Ureter (tissue), 1 donor: ENCODE results near the gene KRTAP10-3. TPM values are rescaled to one million over a fixed set of nuclear protein-coding genes. Genes with fewer than 3 reads are reported as not detected.
"Not testable (repeated sequence)": the region's sequence is repeated elsewhere in the genome, so short reads cannot be mapped to it uniquely, and the experiment has no call there.

Experiments
- DNase-seq: peaks from one replicate; pipeline ENCODE4 v3.0.0-alpha.2; 2020; ENCODE audit warnings: low spot score
- total RNA-seq: library from RNA; stranded (reverse); gene quantifications from one replicate; pipeline ENCODE4 v1.2.4, GENCODE V29; 2023
- donor health status: DM: yes; HTN: yes; CAD: no.

Gene KRTAP10-3
- total RNA-seq, 1 donor from 2014 or later: not detected

DNA sequence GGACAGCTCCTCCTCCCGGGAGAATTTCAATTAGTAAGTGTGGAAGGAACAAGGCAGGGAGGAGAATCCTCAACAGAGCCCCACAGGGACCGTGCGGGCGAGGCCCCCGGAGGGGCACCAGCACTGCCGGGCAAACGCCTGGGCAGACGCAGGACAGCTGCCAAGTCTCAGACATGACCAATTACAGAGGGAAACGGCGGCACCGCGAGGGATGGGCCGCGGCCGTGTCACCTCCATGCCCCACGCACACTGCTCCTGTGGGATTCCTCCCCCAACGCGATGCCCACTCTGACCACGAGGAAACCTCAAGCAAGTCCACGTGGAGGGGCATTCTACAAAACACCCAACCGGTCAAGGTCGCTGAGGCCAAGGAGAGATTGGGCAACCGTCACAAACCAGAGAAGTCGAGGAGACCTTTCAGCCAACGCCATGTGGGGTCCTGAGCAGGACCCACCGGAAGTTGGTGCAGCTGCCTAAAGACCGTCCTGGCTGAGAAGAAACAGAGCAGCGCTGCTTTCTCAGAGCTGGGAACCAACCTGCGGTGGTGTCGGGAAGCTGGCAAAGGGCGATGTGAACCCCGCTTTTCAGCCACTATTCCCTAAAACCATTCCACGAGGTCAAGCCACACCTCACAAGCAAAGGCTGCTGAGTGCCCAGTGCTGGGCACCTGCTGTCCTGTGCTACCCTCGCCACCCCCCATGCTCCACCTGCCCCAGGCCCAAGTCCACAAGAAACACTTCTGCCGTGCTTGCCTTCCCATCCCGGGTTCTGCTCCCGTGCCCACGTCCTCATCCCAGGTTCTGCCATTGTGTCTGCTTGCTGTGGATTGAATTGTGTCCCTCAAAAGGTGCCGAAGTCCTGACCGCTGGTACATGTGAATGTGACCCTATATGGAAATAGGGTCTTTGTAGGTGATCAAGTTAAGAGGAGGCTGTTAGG is 13.5 kb upstream of the KRTAP10-3 start:
- no peak for DNase-seq

GRCh38 chr21:44571296-44571695 is 12.7 kb upstream of the KRTAP10-3 start:
- DNase-seq: no peak

DNA sequence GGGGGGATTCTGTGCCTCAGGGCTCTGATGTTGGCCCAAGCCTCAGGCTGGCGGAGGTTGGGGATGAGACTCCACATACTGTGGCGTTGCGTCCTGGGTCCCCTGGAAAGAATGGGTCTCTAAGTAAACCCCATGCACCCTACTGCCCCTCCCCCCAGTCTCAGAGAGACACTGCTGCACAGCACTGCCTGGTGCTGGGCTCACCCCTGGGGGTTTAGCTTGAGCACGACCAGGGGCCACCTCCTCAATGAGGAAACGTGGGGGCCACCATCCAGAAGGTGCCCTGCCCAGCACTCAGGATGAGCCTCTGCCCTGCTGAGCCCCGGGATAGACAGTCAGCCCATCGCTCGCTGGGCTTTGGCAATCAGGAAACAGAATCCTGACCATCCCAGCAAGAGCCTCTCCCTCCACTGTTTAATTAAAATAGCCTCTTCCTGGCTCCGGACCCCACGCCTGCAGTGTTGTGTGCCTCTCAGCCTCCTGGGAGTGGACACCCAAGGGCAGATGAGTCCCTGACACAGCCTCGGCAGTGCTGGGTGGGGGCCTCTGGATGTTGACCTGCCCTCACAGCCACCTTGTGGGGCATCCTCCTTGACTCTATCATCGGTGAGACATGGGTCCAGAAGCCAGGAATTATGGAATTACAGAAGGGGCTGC is 11.4 kb upstream of the KRTAP10-3 start:
- DNase-seq: no peak

DNA sequence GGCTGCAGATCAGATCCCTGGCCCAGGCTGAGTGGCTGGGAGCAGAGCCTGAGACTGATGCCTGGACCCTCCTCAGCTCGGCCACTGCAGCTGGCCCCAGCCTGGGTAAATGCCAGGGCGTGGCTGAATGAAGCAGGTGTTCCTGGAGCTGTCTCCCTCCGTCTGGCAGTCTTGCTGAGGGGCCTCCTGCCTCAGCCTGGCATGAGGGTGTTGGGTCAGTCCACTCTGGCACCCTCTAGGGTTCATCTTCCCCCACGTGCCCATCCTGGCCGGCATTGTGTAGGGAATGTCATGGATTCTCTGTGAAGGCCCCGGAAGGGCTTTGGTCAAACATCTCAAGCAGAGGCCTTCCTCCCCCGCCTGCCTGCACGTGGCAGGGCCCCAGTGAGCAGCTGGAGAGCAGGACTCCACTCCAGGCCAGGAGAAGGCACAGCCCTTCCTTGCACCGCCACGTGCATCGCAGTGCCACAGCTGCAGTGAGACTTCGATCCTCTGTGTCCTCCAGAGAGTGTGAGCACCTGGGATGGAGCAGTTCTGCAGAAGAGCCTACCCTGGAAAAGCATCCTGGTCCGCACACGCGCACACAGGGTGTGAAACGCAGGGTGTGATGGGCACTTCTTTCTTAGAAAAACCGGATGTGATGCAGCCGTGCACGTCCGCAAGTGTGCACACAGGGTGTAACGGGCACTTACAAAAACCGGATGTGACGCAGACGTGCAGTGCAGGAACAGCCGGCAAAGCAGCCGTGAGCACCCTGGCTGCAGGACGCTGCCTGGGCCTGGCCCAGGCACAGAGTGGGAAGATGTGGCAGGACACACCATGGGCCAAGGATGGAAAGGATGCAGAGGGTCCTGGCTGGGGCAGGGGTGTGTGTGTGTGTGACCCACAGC is 10.3 kb upstream of the KRTAP10-3 start:
- no peak for DNase-seq

- DNase-seq: no peak
These were observed 9.7 kb upstream of the KRTAP10-3 start for GRCh38 chr21:44568261-44568660.

DNA sequence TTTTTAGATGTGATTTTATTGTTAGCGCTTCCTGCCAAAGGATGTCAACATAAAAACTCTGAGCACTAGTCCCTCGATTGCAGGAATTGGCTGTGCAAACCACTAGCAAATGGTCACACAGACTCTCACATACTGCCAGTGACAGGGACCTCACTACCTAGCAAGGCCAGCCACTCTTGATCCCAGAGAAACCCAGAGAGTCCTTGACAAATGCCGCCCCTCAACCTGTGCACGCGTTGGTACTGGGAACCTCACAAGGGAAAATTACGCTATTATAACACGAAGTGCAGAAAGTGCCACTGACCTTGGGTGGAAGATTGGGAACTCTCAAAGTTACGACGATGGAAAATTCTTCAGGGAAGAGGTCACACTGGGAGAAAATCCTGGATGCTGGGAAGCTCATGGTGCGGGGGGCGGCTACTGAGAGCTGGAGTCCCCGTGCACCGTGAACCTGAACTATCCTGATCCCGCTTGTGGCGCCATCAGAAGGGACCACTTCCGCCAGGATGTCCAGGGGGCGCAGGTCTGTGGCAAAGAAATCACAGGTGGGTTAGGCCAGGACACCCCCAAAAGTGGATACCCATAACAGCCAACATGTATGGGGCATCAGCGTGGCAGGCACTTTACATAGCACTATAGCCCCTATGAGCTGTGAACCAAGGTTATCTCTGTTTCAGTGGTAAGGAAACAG is 9.0 kb upstream of the KRTAP10-3 start:
- no peak for DNase-seq

DNA sequence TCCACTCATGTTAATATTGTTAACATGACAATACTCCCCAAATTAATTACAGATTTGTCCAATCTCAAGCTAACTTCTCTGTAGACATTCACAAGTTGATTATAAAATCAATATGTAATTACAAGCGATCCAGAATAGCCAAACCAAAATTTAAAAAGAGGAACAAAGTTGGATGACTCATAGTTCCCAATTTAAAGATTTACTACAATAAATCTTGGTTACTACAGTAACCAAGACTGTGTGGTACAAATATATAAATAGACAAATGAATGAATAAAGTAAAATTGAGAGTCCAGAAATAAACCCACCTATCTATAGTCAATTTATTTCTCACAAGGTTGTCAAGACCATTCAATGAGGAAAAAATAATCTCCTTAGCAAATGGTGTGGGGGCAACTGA is 7.8 kb upstream of the KRTAP10-3 start:
- no peak for DNase-seq

DNA sequence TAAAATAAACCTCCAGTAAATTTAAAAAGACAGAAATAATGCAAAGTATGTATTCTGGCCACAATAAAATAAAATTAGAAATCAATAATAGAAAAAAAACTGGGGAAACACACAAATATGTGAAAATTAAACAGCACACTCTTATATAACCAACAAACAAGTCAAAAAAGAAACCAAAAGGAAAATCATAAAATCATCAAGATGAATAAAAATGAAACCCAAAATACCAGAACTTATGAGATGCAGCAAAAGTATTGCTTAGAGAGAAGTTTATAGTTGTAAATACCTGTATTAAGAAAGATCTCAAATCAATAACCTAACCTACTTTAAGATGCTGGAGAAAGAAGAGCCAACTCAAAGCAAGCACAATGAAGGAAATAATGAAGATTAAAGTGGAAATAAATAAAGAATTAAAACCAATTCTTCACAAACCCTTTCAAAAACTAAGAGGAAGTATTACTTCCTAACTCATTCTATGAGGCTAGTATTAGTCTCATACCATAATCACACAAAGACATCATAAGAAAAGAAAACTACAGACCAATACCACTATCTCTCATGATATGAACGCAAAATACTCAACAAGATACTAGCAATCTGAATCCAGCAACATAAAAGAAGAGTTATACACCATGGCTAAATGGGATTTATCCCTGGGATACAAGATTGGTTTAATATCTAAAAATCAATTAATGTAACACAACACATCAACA is 6.4 kb upstream of the KRTAP10-3 start:
- DNase-seq: no peak

- no peak for DNase-seq
These were observed 5.5 kb upstream of the KRTAP10-3 start for GRCh38 chr21:44564099-44564498.

- DNase-seq: not testable (repeated sequence)
These were observed 293 bp downstream of the KRTAP10-3 start for GRCh38 chr21:44558329-44558675.

GRCh38 chr21:44557491-44558328 is 885 bp downstream of the KRTAP10-3 start:
- DNase-seq: no peak

DNA sequence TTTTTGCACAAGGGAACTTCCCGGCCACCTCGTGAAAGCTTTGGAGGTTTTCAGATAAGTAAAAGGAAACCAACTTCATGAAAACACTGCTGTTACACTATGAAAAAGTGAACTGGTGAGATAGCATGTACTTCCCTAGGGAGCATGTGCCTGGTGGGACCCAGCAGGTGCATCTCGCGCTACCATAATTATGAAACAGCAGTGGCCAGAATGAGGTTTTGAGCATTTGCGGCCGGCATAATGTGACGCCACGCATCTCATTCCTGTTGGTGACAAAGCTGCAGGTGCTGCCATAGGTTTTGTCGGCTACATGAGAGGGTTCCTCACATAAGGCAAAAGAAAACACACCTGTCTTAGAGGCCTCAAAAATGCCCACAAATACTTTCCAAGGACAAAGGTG is 1.7 kb downstream of the KRTAP10-3 start:
- DNase-seq: no peak

- no peak for DNase-seq
These were observed 3.3 kb downstream of the KRTAP10-3 start for GRCh38 chr21:44555200-44555875.

- DNase-seq: no peak
These were observed 5.9 kb downstream of the KRTAP10-3 start for GRCh38 chr21:44552681-44553080.

DNA sequence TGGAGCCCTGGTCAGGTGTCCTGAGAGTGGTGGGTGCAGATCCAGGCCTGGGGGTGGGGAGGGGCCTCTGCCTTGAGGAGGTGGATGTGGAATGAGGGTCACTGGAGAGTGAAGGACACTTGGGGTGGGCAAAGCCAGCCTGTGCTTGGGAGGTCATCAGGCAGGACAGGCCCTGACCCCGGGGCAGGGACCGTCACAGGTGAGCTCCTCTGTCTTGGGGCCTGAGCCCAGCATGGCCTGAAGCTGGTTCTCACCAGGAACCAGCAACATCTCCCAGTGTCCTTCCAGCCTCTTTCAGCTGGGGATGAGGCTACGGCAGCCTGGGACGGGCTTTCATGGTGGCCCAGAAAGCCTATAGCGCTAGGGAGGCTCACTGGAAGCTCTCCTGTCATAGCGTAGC is 6.5 kb downstream of the KRTAP10-3 start:
- no peak for DNase-seq

GRCh38 chr21:44551340-44551961 is 7.1 kb downstream of the KRTAP10-3 start, which contains the start of gene KRTAP10-2:
TSS of gene KRTAP10-2 (minus strand) at chr21:44551505. CDS start at chr21:44551458, 47 bp downstream.
- DNase-seq: no peak

DNA sequence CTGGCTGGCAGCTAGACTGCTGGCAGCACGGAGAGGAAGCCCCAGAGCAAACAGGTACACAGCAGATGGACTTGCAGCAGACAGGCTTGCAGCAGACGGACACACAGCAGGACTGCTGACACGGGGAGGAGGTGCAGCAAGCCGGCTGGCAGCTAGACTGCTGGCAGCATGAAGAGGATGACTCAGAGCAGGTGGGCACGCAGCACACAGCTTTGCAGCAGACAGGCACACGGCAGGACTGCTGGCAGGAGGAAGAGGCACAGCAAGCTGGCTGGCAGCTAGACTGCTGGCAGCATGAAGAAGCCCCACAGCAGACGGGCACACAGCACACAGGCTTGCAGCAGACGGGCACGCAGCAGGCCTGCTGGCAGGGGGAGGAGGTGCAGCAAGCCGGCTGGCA is 7.8 kb downstream of the KRTAP10-3 start:
- DNase-seq: no peak

GRCh38 chr21:44550285-44550684 is 8.3 kb downstream of the KRTAP10-3 start:
- not testable (repeated sequence) for DNase-seq
